Gastroesophageal sphincter (tissue), 3 donors: Measurements from ENCODE around the gene TRIM56.

ENCODE experiments used
- EP300 ChIP-seq: sonication (generic); formaldehyde crosslinking; IDR thresholded peaks from one replicate; pipeline ENCODE4 v1.6.1; 2017; ENCODE audit warnings: antibody characterized with exemption, mild to moderate bottlenecking
- POLR2A ChIP-seq, 2 donors: fragments of 450-650 bp; IDR thresholded peaks; one replicate each; pipeline ENCODE4 v1.6.1; 2017; ENCODE audit warnings: antibody characterized with exemption in 2 of 2, mild to moderate bottlenecking in 2 of 2, moderate library complexity in 1 of 2
- TF ChIP-seq, protein P1 (sequence below), 4 experiments: fragments of 200-600 bp in 2 of 4; fragments of 450-650 bp in 2 of 4; sonication (generic) in 1 of 4; IDR thresholded peaks; one replicate each; pipeline ENCODE4 v1.5.1; 2017 to 2019; ENCODE audit warnings: antibody characterized with exemption in 4 of 4, mild to moderate bottlenecking in 2 of 4, moderate library complexity in 2 of 4

GRCh38 chr7:101084865-101085161 is 468 bp upstream of the TRIM56 start:
- TF ChIP-seq, protein P1, sequence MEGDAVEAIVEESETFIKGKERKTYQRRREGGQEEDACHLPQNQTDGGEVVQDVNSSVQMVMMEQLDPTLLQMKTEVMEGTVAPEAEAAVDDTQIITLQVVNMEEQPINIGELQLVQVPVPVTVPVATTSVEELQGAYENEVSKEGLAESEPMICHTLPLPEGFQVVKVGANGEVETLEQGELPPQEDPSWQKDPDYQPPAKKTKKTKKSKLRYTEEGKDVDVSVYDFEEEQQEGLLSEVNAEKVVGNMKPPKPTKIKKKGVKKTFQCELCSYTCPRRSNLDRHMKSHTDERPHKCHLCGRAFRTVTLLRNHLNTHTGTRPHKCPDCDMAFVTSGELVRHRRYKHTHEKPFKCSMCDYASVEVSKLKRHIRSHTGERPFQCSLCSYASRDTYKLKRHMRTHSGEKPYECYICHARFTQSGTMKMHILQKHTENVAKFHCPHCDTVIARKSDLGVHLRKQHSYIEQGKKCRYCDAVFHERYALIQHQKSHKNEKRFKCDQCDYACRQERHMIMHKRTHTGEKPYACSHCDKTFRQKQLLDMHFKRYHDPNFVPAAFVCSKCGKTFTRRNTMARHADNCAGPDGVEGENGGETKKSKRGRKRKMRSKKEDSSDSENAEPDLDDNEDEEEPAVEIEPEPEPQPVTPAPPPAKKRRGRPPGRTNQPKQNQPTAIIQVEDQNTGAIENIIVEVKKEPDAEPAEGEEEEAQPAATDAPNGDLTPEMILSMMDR (IDR thresholded peaks at IDR 0.05): no peak
- TF ChIP-seq POLR2A (IDR thresholded peaks at IDR 0.05): no peak
- no peak for TF ChIP-seq EP300
